GM23338 (cell line): Measurements from ENCODE around the gene ATP4B. TPM values are rescaled to one million over a fixed set of nuclear protein-coding genes. Genes with fewer than 3 reads are reported as not detected.
"Not testable (repeated sequence)": the region's sequence is repeated elsewhere in the genome, so short reads cannot be mapped to it uniquely, and the experiment has no call there.

ENCODE experiments used
- ATAC-seq: fragments of 200-7000 bp; cut with Tn5 transposase; 3 replicates; pipeline ENCODE4 v1.9.1; 2020
- DNase-seq: peaks from one replicate; pipeline ENCODE4 v3.0.0-alpha.2; 2015; ENCODE audit warnings: low spot score
- H2AFZ ChIP-seq: fragments of 200-600 bp; sonication (generic); 2 replicates; pipeline ENCODE4 v1.8.0; 2016; ENCODE audit warnings: antibody characterized with exemption, mild to moderate bottlenecking, moderate library complexity
- H3F3A ChIP-seq: fragments of 200-600 bp; sonication (generic); replicated peaks from 2 replicates; pipeline ENCODE4 v1.8.0; 2017; ENCODE audit warnings: antibody characterized with exemption, mixed run types, low read depth
- H3K27ac ChIP-seq: fragments of 200-600 bp; sonication (generic); 2 replicates; pipeline ENCODE4 v1.6.1; 2016; ENCODE audit warnings: low read depth
- H3K27me3 ChIP-seq: fragments of 200-600 bp; sonication (generic); 2 replicates; pipeline ENCODE4 v1.8.0; 2016; ENCODE audit warnings: mild to moderate bottlenecking, mixed run types, moderate library complexity; ENCODE audit not compliant: insufficient read depth
- H3K36me3 ChIP-seq: fragments of 200-600 bp; sonication (generic); 2 replicates; pipeline ENCODE4 v1.8.0; 2016; ENCODE audit warnings: mild to moderate bottlenecking; ENCODE audit not compliant: insufficient read depth
- H3K4me1 ChIP-seq: fragments of 200-600 bp; sonication (generic); 2 replicates; pipeline ENCODE4 v1.8.0; 2016; ENCODE audit warnings: mild to moderate bottlenecking, moderate library complexity; ENCODE audit not compliant: insufficient read depth
- H3K4me2 ChIP-seq: fragments of 200-600 bp; sonication (generic); 2 replicates; pipeline ENCODE4 v1.7.1; 2017; ENCODE audit warnings: mixed run types
- H3K4me3 ChIP-seq: fragments of 200-600 bp; sonication (generic); 2 replicates; pipeline ENCODE4 v1.6.1; 2016; ENCODE audit warnings: mixed run types
- H3K79me2 ChIP-seq: fragments of 200-600 bp; sonication (generic); replicated peaks from 2 replicates; pipeline ENCODE4 v1.8.0; 2017; ENCODE audit warnings: mild to moderate bottlenecking; ENCODE audit not compliant: insufficient read depth
- H3K9me2 ChIP-seq: fragments of 200-600 bp; sonication (generic); 2 replicates; pipeline ENCODE4 v1.8.0; 2017; ENCODE audit not compliant: insufficient read depth
- H4K20me1 ChIP-seq: fragments of 200-600 bp; sonication (generic); replicated peaks from 2 replicates; pipeline ENCODE4 v1.8.0; 2017; ENCODE audit warnings: mild to moderate bottlenecking; ENCODE audit not compliant: insufficient read depth
- H3K27ac Mint-ChIP-seq: 2 replicates; pipeline ENCODE4 v1.8.0; 2020; ENCODE audit warnings: inconsistent platforms, mild to moderate bottlenecking, moderate library complexity, mixed read lengths
- H3K27me3 Mint-ChIP-seq: 3 replicates; pipeline ENCODE4 v1.8.0; 2022; ENCODE audit warnings: low read depth, mild to moderate bottlenecking, moderate library complexity, mixed read lengths, inconsistent platforms; ENCODE audit not compliant: insufficient read depth, poor library complexity
- H3K36me3 Mint-ChIP-seq: 3 replicates; pipeline ENCODE4 v1.8.0; 2021; ENCODE audit warnings: low read depth, mild to moderate bottlenecking, inconsistent platforms, moderate library complexity, mixed read lengths
- H3K4me1 Mint-ChIP-seq: 3 replicates; pipeline ENCODE4 v1.8.0; 2020; ENCODE audit warnings: mild to moderate bottlenecking, inconsistent platforms, mixed read lengths
- H3K4me3 Mint-ChIP-seq: 3 replicates; pipeline ENCODE4 v1.8.0; 2021; ENCODE audit warnings: moderate library complexity, mild to moderate bottlenecking, inconsistent platforms, mixed read lengths
- H3K9me3 Mint-ChIP-seq: 3 replicates; pipeline ENCODE4 v1.8.0; 2020; ENCODE audit warnings: moderate library complexity, mild to moderate bottlenecking, inconsistent platforms, mixed read lengths
- CREB1 ChIP-seq: fragments of 250-450 bp; sonication (Bioruptor Pico); IDR thresholded peaks from 2 replicates; pipeline ENCODE4 v1.5.0; 2020; ENCODE audit warnings: low read depth, mild to moderate bottlenecking, moderate library complexity
- CTCF ChIP-seq, 2 experiments: fragments of 200-600 bp in 1 of 2; sonication (generic) in 1 of 2; conservative IDR thresholded peaks; 2 replicates each; pipeline versions ENCODE4 v1.5.1 to v1.6.1; 2016 to 2017; ENCODE audit warnings: antibody characterized with exemption in 2 of 2, low read depth in 2 of 2, mild to moderate bottlenecking in 2 of 2, moderate library complexity in 1 of 2
- EZH2 ChIP-seq: fragments of 200-600 bp; sonication (generic); IDR thresholded peaks from one replicate; pipeline ENCODE4 v1.8.0; 2017; ENCODE audit warnings: antibody characterized with exemption, mild to moderate bottlenecking, low read depth; ENCODE audit not compliant: unreplicated experiment
- JUNB ChIP-seq: IDR thresholded peaks from one replicate; pipeline ENCODE4 v1.6.1; 2016; ENCODE audit warnings: antibody characterized with exemption; ENCODE audit not compliant: unreplicated experiment
- POLR2AphosphoS5 ChIP-seq: IDR thresholded peaks from 2 replicates; pipeline ENCODE4 v1.6.1; 2016; ENCODE audit warnings: antibody characterized with exemption, low read depth
- REST ChIP-seq: IDR thresholded peaks from one replicate; pipeline ENCODE4 v1.6.1; 2018; ENCODE audit warnings: antibody characterized with exemption; ENCODE audit not compliant: unreplicated experiment
- STAT1 ChIP-seq: IDR thresholded peaks from one replicate; pipeline ENCODE4 v1.6.1; 2016; ENCODE audit warnings: antibody characterized with exemption; ENCODE audit not compliant: unreplicated experiment
- ZNF114 ChIP-seq: fragments of 250-450 bp; sonication (Bioruptor Pico); IDR thresholded peaks from 2 replicates; pipeline ENCODE4 v1.5.0; 2020; ENCODE audit warnings: mild to moderate bottlenecking, moderate library complexity
- ZNF331 ChIP-seq: fragments of 250-450 bp; sonication (Bioruptor Pico); IDR thresholded peaks from 2 replicates; pipeline ENCODE4 v1.5.0; 2020; ENCODE audit warnings: low read depth, mild to moderate bottlenecking, moderate library complexity
- ZNF462 ChIP-seq: fragments of 250-450 bp; sonication (Bioruptor Pico); IDR thresholded peaks from 2 replicates; pipeline ENCODE4 v1.5.0; 2020; ENCODE audit warnings: mild to moderate bottlenecking, moderate library complexity
- polyA plus RNA-seq: library from polyadenylated mRNA; unstranded; fragments of >200 nt; fragmentation: Nextera tagmentation; extraction: Ambion mirVana; gene quantifications from 2 replicates; pipeline ENCODE4 v1.2.1, GENCODE V29; 2016
- total RNA-seq: library from RNA; depleted of rRNA; stranded (reverse); fragments of >200 nt; shearing (Covaris generic); gene quantifications from 2 replicates; pipeline ENCODE4 v1.2.3, GENCODE V29; 2014

The ATP4B gene
- total and polyA plus RNA-seq, 2 experiments from 2014 or later = not detected

- peaks cover 18% of the 10 kb centered on the region for H3K27me3 Mint-ChIP-seq
- Histone ChIP-seq H3K79me2 (peaks cover 33% of the 10 kb centered on the region), H4K20me1 (peaks cover 3% of the 10 kb centered on the region), H3F3A (peaks cover 11% of the 10 kb centered on the region; the same call in 1 of the 2 replicates), H3K4me2 (no peak overlapping the region), H3K27ac (no peak overlapping the region), H3K9me2 (no peaks in the 10 kb centered on the region), H2AFZ (no peak overlapping the region), H3K4me3 (no peak overlapping the region), H3K27me3 (no peaks in the 10 kb centered on the region), H3K36me3 (no peaks in the 10 kb centered on the region; the same call in 1 of the 2 replicates), H3K4me1 (no peaks in the 10 kb centered on the region)
- no peak overlapping the region for H3K27ac Mint-ChIP-seq
- no peak for ATAC-seq
- H3K4me1 Mint-ChIP-seq = peaks cover 14% of the 10 kb centered on the region
- peaks cover 19% of the 10 kb centered on the region for H3K9me3 Mint-ChIP-seq
- DNase-seq = no peak
- TF ChIP-seq CREB1 (CRISPR knock-in tag) (no peak), ZNF331 (CRISPR knock-in tag) (no peak), REST (no peak), EZH2 (no peak), ZNF462 (CRISPR knock-in tag) (no peak), JUNB (no peak), STAT1 (no peak), POLR2AphosphoS5 (no peak), CTCF (conservative IDR thresholded peaks at IDR 0.05; ENCODE audit: low read depth in 2 of 2) (no peak), ZNF114 (no peak)
- H3K36me3 Mint-ChIP-seq = peaks cover 65% of the 10 kb centered on the region
- no peak overlapping the region for H3K4me3 Mint-ChIP-seq
These were observed 35.1 kb downstream of the ATP4B start for GRCh38 chr13:113622791-113623490.

- not testable (repeated sequence) for H3K36me3 ChIP-seq, H3K4me1 ChIP-seq, DNase-seq, H3K27ac ChIP-seq, H3K9me2 ChIP-seq, H2AFZ ChIP-seq, H3K4me2 ChIP-seq, H3K4me3 ChIP-seq, ATAC-seq, H3K4me3 Mint-ChIP-seq, H4K20me1 ChIP-seq, H3K27me3 ChIP-seq
- Mint-ChIP-seq H3K27me3 (peaks cover 16% of the 10 kb centered on the region), H3K4me1 (peaks cover 16% of the 10 kb centered on the region), H3K9me3 (peaks cover 19% of the 10 kb centered on the region), H3K27ac (peak overlapping the region; percentile 23; the same call in 1 of the 2 replicates), H3K36me3 (peaks cover 63% of the 10 kb centered on the region)
- Histone ChIP-seq H3K79me2 (peaks cover 39% of the 10 kb centered on the region), H3F3A (peaks cover 11% of the 10 kb centered on the region; the same call in 1 of the 2 replicates)
These were observed 35.9 kb downstream of the ATP4B start for GRCh38 chr13:113621986-113622550.
